SK-N-SH (cell line): Measurements from ENCODE around the gene MAP3K5. TPM values are rescaled to one million over a fixed set of nuclear protein-coding genes. Genes with fewer than 3 reads are reported as not detected.

Experiments
- CTCF ChIA-PET: fragments of 300-600, 350-600 bp; formaldehyde crosslinking; extraction: SDS; loops from one replicate; lab custom pipeline; 2021; lab: Yijun Ruan, JAX
- POLR2A ChIA-PET: fragments of 350-600 bp; sonication (Branson Sonifier 250); formaldehyde crosslinking; extraction: SDS; loops from one replicate; lab custom pipeline; 2020; ENCODE audit warnings: antibody characterized with exemption, inconsistent platforms; lab: Yijun Ruan, JAX
- DNase-seq: peaks from one replicate; pipeline ENCODE4 v3.0.0; 2012
- H2AFZ ChIP-seq: fragments of 200-600 bp; sonication (generic); 2 replicates; pipeline ENCODE4 v1.8.1; 2016; ENCODE audit warnings: antibody characterized with exemption, mild to moderate bottlenecking, low read depth
- H3F3A ChIP-seq: fragments of 200-600 bp; sonication (generic); replicated peaks from 2 replicates; pipeline ENCODE3; 2016; ENCODE audit warnings: antibody characterized with exemption, mild to moderate bottlenecking; ENCODE audit not compliant: insufficient read depth
- H3K27ac ChIP-seq, 2 experiments: fragments of 200-500 bp in 1 of 2; fragments of 200-600 bp in 1 of 2; sonication (Bioruptor generic) in 1 of 2; sonication (generic), shearing (Covaris generic) in 1 of 2; 2 replicates each; pipeline versions ENCODE4 v1.5.1 to v1.6.1; 2014 to 2016; ENCODE audit warnings: low read depth in 2 of 2, inconsistent platforms in 1 of 2, low read length in 1 of 2, mild to moderate bottlenecking in 1 of 2, mixed read lengths in 1 of 2
- H3K27me3 ChIP-seq: fragments of 200-600 bp; sonication (generic), shearing (Covaris generic); 2 replicates; pipeline ENCODE4 v1.6.1; 2016; ENCODE audit warnings: mixed run types; ENCODE audit not compliant: insufficient read depth
- H3K36me3 ChIP-seq, 2 experiments: fragments of 200-500 bp in 1 of 2; fragments of 200-600 bp in 1 of 2; sonication (Bioruptor generic) in 1 of 2; sonication (generic) in 1 of 2; replicated peaks in 1 of 2; 2 replicates each; pipeline versions ENCODE3 to v1.5.1; 2014 to 2016; ENCODE audit warnings: low read length in 1 of 2, mild to moderate bottlenecking in 1 of 2; ENCODE audit not compliant: insufficient read depth in 2 of 2, control insufficient read depth in 1 of 2
- H3K4me1 ChIP-seq, 2 experiments: fragments of 200-500 bp in 1 of 2; fragments of 200-600 bp in 1 of 2; sonication (Bioruptor generic) in 1 of 2; sonication (generic), shearing (Covaris generic) in 1 of 2; 2 replicates each; pipeline versions ENCODE4 v1.5.1 to v1.6.1; 2014 to 2016; ENCODE audit warnings: low read depth in 1 of 2, low read length in 1 of 2, mixed run types in 1 of 2; ENCODE audit not compliant: insufficient read depth in 2 of 2, control insufficient read depth in 1 of 2
- H3K4me2 ChIP-seq: fragments of 200-600 bp; sonication (generic), shearing (Covaris generic); 2 replicates; pipeline ENCODE4 v1.6.1; 2017; ENCODE audit warnings: mixed run types
- H3K4me3 ChIP-seq, 2 experiments: fragments of 200-500 bp in 1 of 2; fragments of 200-600 bp in 1 of 2; sonication (Bioruptor generic) in 1 of 2; sonication (generic), shearing (Covaris generic) in 1 of 2; 2 replicates each; pipeline versions ENCODE4 v1.5.1 to v1.8.1; 2014 to 2016; ENCODE audit warnings: low read depth in 2 of 2, inconsistent platforms in 1 of 2, low read length in 1 of 2, mild to moderate bottlenecking in 1 of 2, mixed read lengths in 1 of 2, moderate library complexity in 1 of 2
- H3K79me2 ChIP-seq: fragments of 200-600 bp; sonication (generic); 2 replicates; pipeline ENCODE4 v1.8.1; 2017; ENCODE audit warnings: mild to moderate bottlenecking; ENCODE audit not compliant: insufficient read depth
- H3K9ac ChIP-seq: fragments of 200-600 bp; sonication (generic); 2 replicates; pipeline ENCODE4 v1.6.1; 2017; ENCODE audit warnings: mixed run types
- H3K9me2 ChIP-seq: fragments of 200-600 bp; sonication (generic); 2 replicates; pipeline ENCODE4 v1.6.1; 2017; ENCODE audit warnings: mixed run types
- H3K9me3 ChIP-seq: fragments of 200-600 bp; sonication (generic); 2 replicates; pipeline ENCODE4 v1.6.1; 2017; ENCODE audit warnings: mixed run types, mild to moderate bottlenecking, moderate library complexity
- H4K20me1 ChIP-seq: fragments of 200-600 bp; sonication (generic); 2 replicates; pipeline ENCODE4 v1.6.1; 2017; ENCODE audit warnings: mild to moderate bottlenecking, mixed run types; ENCODE audit not compliant: insufficient read depth
- ELF1 ChIP-seq: IDR thresholded peaks from 2 replicates; pipeline ENCODE4 v1.4.0; 2012
- EP300 ChIP-seq, 2 experiments: IDR thresholded peaks; 2 replicates each; pipeline versions ENCODE4 v1.4.0 to v1.6.1; 2012; ENCODE audit warnings: borderline replicate concordance in 1 of 2, low read depth in 1 of 2, low read length in 1 of 2
- EZH2phosphoT487 ChIP-seq: fragments of 200-600 bp; sonication (generic); IDR thresholded peaks from 2 replicates; pipeline ENCODE4 v1.6.1; 2017; ENCODE audit warnings: low read depth, mixed run types, mild to moderate bottlenecking, antibody characterized with exemption, moderate library complexity, borderline replicate concordance
- FOXJ3 ChIP-seq: sonication (generic); formaldehyde crosslinking; IDR thresholded peaks from 2 replicates; pipeline ENCODE4 v1.5.1; 2020; ENCODE audit warnings: mild to moderate bottlenecking, missing genetic modification reagents
- GATA2 ChIP-seq: sonication (generic); formaldehyde crosslinking; IDR thresholded peaks from 2 replicates; pipeline ENCODE4 v1.5.0; 2020; ENCODE audit warnings: mild to moderate bottlenecking, missing genetic modification reagents
- MXI1 ChIP-seq: IDR thresholded peaks from 2 replicates; pipeline ENCODE4 v1.6.1; 2012; ENCODE audit warnings: mild to moderate bottlenecking, low read depth, low read length, improper control_type of control experiment
- NFIC ChIP-seq: IDR thresholded peaks from 2 replicates; pipeline ENCODE4 v1.4.0; 2012; ENCODE audit warnings: borderline replicate concordance
- POLR2AphosphoS5 ChIP-seq: IDR thresholded peaks from 2 replicates; pipeline ENCODE4 v1.6.1; 2012; ENCODE audit warnings: low read depth, low read length
- SIN3A ChIP-seq: IDR thresholded peaks from 2 replicates; pipeline ENCODE4 v1.6.1; 2012; ENCODE audit warnings: low read depth, mild to moderate bottlenecking, low read length, moderate library complexity, borderline replicate concordance
- SMC3 ChIP-seq: IDR thresholded peaks from 2 replicates; pipeline ENCODE4 v1.6.1; 2012; ENCODE audit warnings: low read depth, low read length, improper control_type of control experiment
- TEAD4 ChIP-seq: IDR thresholded peaks from 2 replicates; pipeline ENCODE4 v1.4.0; 2012; ENCODE audit warnings: mild to moderate bottlenecking, borderline replicate concordance; ENCODE audit not compliant: insufficient read depth
- YY1 ChIP-seq: IDR thresholded peaks from 2 replicates; pipeline ENCODE4 v1.4.0; 2012; ENCODE audit warnings: low read depth, mild to moderate bottlenecking
- WGBS: methylation state at CpG from one replicate; pipeline ENCODE4 v1.1.6; 2017; ENCODE audit warnings: low lambda C conversion rate; 5-methylcytosine and 5-hydroxymethylcytosine counted together
- polyA plus RNA-seq, 3 experiments: library from polyadenylated mRNA; depleted of rRNA; stranded (reverse); fragments of >200 nt; gene quantifications; 2 replicates each; pipeline ENCODE4 v1.2.3, GENCODE V29; 2012
- TF ChIP-seq, protein P1 (sequence below): IDR thresholded peaks from 2 replicates; pipeline ENCODE4 v1.4.0; 2012; ENCODE audit warnings: low read depth
- TF ChIP-seq, protein P2 (sequence below): fragments of 150-350 bp; IDR thresholded peaks from 2 replicates; pipeline ENCODE4 v1.6.1; 2017; ENCODE audit warnings: antibody characterized with exemption, low read length, low read depth, borderline replicate concordance
- TF ChIP-seq, protein P3 (sequence below): IDR thresholded peaks from 2 replicates; pipeline ENCODE4 v1.6.1; 2012; ENCODE audit warnings: mild to moderate bottlenecking, low read depth, low read length, moderate library complexity
- TF ChIP-seq, protein P4 (sequence below): fragments of 150-350 bp; IDR thresholded peaks from 2 replicates; pipeline ENCODE4 v1.6.1; 2016; ENCODE audit warnings: mild to moderate bottlenecking, low read depth, low read length
- TF ChIP-seq, protein P5 (sequence below): fragments of 200-600 bp; sonication (generic); IDR thresholded peaks from 2 replicates; pipeline ENCODE4 v1.6.1; 2017; ENCODE audit warnings: antibody characterized with exemption, mild to moderate bottlenecking, moderate library complexity

Gene MAP3K5
- polyA plus RNA-seq, 1 of the 3 experiments (the other 2 are of a cell fraction), result 1.4 TPM

DNA sequence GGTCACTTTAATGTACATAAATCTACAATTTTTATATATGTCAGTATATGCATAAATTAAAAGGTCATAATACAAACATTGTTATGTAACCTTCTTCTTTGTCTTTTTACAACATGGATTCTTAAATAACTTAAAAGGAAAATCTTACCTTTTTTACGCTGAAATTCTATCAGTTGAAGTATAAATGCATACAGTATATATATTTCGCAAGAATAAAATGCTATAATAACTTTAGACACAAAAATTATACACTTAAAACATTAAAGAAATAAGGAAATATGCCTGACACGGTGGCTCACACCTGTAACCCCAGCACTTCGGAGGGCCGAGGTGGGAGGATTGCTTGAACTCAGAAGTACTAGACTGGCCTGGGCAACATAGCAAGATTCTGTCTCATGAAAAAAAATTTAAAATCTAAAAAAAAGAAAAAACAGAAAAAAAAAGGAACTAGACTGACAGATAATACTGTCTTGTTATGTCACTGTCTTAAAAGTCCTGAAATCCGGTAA lies 132.2 kb downstream of the MAP3K5 start:
- CTCF ChIA-PET, result interaction anchor here (2.1 kb wide), 1 partner anchor 132 kb away, joined by 12 read pairs; the partner anchor contains the start of gene MAP3K5

DNA sequence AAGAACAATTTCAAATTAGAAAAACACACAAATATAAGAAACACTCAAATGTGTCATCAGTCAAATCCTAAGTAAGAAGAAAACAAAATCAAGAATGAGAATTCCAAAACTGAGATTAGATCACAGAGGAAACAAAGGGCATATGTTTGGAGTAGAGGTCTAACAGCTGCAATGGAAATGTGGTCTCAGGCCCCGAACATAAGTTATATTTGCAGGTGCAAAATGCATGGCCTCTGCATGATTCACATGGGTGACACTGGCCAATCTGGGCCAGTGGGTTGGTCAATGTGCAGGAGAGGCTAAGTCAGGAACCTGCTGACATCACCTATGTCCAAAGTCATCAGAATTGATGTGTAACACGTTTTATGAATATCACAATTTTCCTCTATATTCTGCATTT lies 133.6 kb downstream of the MAP3K5 start:
- CTCF ChIA-PET, result interaction anchor here (0.8 to 2.9 kb wide), 5 partner anchors 9 to 134 kb away, joined by 3 to 20 read pairs (median 3); partner anchors contain the start of gene MAP3K5
- H3K36me3 ChIP-seq, result no peaks in the 10 kb centered on the region
- no peak overlapping the region for H2AFZ ChIP-seq
- POLR2A ChIA-PET, result no interaction called here
- no peaks in the 10 kb centered on the region for H3K27me3 ChIP-seq
- H3K9me2 ChIP-seq, result no peaks in the 10 kb centered on the region
- H3K9ac ChIP-seq, result no peak overlapping the region
- H3K79me2 ChIP-seq, result no peaks in the 10 kb centered on the region
- H3K4me1 ChIP-seq, result no peaks in the 10 kb centered on the region
- WGBS, result 83% methylated on average over 2 of the region's 2 CpGs
- H3K4me3 ChIP-seq, result no peak overlapping the region
- no peaks in the 10 kb centered on the region for H4K20me1 ChIP-seq
- H3K4me2 ChIP-seq, result no peak overlapping the region
- H3K27ac ChIP-seq, result no peak overlapping the region
- no peak for TF ChIP-seq NFIC
- TF ChIP-seq, protein P1, sequence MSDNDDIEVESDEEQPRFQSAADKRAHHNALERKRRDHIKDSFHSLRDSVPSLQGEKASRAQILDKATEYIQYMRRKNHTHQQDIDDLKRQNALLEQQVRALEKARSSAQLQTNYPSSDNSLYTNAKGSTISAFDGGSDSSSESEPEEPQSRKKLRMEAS, result no peak
- no peak for TF ChIP-seq ELF1
- no peak for TF ChIP-seq EP300 (IDR thresholded peaks at IDR 0.05; ENCODE audit: borderline replicate concordance in 1 of 2, low read depth in 1 of 2, low read length in 1 of 2)
- no peak for TF ChIP-seq POLR2AphosphoS5
- no peak for TF ChIP-seq FOXJ3 (CRISPR knock-in tag)
- no peak for TF ChIP-seq TEAD4
- TF ChIP-seq, protein P2, sequence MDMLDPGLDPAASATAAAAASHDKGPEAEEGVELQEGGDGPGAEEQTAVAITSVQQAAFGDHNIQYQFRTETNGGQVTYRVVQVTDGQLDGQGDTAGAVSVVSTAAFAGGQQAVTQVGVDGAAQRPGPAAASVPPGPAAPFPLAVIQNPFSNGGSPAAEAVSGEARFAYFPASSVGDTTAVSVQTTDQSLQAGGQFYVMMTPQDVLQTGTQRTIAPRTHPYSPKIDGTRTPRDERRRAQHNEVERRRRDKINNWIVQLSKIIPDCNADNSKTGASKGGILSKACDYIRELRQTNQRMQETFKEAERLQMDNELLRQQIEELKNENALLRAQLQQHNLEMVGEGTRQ, result no peak
- TF ChIP-seq GATA2 (CRISPR knock-in tag), result no peak
- TF ChIP-seq, protein P3, sequence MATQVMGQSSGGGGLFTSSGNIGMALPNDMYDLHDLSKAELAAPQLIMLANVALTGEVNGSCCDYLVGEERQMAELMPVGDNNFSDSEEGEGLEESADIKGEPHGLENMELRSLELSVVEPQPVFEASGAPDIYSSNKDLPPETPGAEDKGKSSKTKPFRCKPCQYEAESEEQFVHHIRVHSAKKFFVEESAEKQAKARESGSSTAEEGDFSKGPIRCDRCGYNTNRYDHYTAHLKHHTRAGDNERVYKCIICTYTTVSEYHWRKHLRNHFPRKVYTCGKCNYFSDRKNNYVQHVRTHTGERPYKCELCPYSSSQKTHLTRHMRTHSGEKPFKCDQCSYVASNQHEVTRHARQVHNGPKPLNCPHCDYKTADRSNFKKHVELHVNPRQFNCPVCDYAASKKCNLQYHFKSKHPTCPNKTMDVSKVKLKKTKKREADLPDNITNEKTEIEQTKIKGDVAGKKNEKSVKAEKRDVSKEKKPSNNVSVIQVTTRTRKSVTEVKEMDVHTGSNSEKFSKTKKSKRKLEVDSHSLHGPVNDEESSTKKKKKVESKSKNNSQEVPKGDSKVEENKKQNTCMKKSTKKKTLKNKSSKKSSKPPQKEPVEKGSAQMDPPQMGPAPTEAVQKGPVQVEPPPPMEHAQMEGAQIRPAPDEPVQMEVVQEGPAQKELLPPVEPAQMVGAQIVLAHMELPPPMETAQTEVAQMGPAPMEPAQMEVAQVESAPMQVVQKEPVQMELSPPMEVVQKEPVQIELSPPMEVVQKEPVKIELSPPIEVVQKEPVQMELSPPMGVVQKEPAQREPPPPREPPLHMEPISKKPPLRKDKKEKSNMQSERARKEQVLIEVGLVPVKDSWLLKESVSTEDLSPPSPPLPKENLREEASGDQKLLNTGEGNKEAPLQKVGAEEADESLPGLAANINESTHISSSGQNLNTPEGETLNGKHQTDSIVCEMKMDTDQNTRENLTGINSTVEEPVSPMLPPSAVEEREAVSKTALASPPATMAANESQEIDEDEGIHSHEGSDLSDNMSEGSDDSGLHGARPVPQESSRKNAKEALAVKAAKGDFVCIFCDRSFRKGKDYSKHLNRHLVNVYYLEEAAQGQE, result no peak
- TF ChIP-seq, protein P4, sequence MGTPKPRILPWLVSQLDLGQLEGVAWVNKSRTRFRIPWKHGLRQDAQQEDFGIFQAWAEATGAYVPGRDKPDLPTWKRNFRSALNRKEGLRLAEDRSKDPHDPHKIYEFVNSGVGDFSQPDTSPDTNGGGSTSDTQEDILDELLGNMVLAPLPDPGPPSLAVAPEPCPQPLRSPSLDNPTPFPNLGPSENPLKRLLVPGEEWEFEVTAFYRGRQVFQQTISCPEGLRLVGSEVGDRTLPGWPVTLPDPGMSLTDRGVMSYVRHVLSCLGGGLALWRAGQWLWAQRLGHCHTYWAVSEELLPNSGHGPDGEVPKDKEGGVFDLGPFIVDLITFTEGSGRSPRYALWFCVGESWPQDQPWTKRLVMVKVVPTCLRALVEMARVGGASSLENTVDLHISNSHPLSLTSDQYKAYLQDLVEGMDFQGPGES, result no peak
- TF ChIP-seq SMC3, result no peak
- TF ChIP-seq MXI1, result no peak
- TF ChIP-seq, protein P5, sequence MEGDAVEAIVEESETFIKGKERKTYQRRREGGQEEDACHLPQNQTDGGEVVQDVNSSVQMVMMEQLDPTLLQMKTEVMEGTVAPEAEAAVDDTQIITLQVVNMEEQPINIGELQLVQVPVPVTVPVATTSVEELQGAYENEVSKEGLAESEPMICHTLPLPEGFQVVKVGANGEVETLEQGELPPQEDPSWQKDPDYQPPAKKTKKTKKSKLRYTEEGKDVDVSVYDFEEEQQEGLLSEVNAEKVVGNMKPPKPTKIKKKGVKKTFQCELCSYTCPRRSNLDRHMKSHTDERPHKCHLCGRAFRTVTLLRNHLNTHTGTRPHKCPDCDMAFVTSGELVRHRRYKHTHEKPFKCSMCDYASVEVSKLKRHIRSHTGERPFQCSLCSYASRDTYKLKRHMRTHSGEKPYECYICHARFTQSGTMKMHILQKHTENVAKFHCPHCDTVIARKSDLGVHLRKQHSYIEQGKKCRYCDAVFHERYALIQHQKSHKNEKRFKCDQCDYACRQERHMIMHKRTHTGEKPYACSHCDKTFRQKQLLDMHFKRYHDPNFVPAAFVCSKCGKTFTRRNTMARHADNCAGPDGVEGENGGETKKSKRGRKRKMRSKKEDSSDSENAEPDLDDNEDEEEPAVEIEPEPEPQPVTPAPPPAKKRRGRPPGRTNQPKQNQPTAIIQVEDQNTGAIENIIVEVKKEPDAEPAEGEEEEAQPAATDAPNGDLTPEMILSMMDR, result no peak
- TF ChIP-seq YY1, result no peak
- H3F3A ChIP-seq, result no peaks in the 10 kb centered on the region
- no peak for DNase-seq
- no peaks in the 10 kb centered on the region for H3K9me3 ChIP-seq

More for the DNA sequence above, 132.2 kb downstream of the MAP3K5 start:
- DNase-seq, result no peak
- no peak overlapping the region for H3K4me2 ChIP-seq
- H2AFZ ChIP-seq, result no peak overlapping the region
- H3K9me3 ChIP-seq, result no peaks in the 10 kb centered on the region
- POLR2A ChIA-PET, result no interaction called here
- TF ChIP-seq SIN3A, result no peak
- TF ChIP-seq EZH2phosphoT487, result no peak
- TF ChIP-seq SMC3, result no peak
- no peak for TF ChIP-seq YY1
- no peaks in the 10 kb centered on the region for H3K27me3 ChIP-seq
- H3K4me1 ChIP-seq, result no peaks in the 10 kb centered on the region
- no peak overlapping the region for H3K27ac ChIP-seq
- H3K9ac ChIP-seq, result no peak overlapping the region
- H4K20me1 ChIP-seq, result no peaks in the 10 kb centered on the region
- no peaks in the 10 kb centered on the region for H3K79me2 ChIP-seq
- 96% methylated on average over 6 of the region's 6 CpGs for whole genome bisulfite sequencing
- H3F3A ChIP-seq, result no peaks in the 10 kb centered on the region
- no peaks in the 10 kb centered on the region for H3K9me2 ChIP-seq
- H3K4me3 ChIP-seq, result no peak overlapping the region
- H3K36me3 ChIP-seq, result no peaks in the 10 kb centered on the region
